T47D (cell line): ENCODE results near the gene RPS6KB1.
"Not testable (repeated sequence)": the region's sequence is repeated elsewhere in the genome, so short reads cannot be mapped to it uniquely, and the experiment has no call there.

ENCODE experiments used
- DNase-seq, 2 experiments: peaks; one replicate each; pipeline versions ENCODE4 v3.0.0 to v3.0.0-alpha.2; 2011 to 2012; ENCODE audit warnings: low read depth in 1 of 2, low spot score in 1 of 2
- JUND ChIP-seq: IDR thresholded peaks from 2 replicates; pipeline ENCODE4 v1.6.1; 2012; ENCODE audit warnings: low read depth
- in situ Hi-C: cut with HindIII; loops from 2 replicates; pipeline ENCODE4 v1.10.0; 2016; ENCODE audit warnings: low sequenced_read_pairs, low pct_unique_long_range_greater_than_20kb

Gene RPS6KB1

DNA sequence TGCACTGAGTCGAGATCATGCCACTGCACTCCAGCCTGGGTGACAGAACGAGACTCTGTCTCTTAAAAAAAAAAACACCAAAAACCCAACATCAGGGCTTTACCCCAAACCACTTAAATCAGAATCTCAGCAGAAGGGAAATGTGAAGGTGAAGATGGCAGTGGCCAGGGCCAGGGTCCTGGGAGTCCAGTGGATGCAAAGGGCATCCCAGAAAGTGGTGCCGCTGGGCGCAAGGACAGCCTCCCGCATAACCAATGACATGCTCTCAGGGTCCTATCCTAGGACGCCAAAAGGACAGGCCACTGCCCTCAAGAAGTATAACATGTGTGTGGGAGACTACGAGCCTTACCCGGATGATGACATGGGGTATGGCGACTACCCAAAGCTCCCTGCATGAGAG is 8.1 kb upstream of the RPS6KB1 start:
- in situ Hi-C loops: no loop called here
- no peak for DNase-seq
- no peak for TF ChIP-seq JUND

DNA sequence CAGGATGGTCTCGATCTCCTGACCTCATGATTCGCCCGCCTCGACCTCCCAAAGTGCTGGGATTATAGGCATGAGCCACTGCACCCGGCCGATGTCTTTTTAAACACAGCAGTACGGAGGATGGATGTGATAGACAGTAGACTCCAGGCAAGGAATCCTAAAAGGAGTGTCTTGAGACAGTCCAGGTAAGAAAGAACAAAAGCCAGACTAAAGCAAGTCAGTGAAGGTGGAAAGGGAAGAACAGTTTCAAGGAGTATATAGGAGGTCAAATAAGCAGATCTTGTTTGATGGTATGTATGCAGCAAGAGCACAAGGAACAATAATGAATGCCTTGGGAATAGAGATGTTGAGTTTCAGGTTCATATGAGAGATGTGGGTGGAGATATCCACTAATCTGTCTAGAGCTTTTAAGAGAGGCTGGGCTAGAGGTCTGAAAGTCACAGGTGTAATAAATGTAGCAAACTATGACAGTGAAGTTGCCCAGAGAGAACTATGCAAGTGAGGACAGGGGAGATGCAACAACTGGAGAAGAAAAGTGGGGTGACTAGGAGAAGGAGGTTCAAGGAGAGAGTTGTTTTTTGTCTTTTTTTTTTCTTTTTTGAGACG is 4.7 kb upstream of the RPS6KB1 start:
- in situ Hi-C loops: no loop called here
- DNase-seq: no peak
- no peak for TF ChIP-seq JUND

DNA sequence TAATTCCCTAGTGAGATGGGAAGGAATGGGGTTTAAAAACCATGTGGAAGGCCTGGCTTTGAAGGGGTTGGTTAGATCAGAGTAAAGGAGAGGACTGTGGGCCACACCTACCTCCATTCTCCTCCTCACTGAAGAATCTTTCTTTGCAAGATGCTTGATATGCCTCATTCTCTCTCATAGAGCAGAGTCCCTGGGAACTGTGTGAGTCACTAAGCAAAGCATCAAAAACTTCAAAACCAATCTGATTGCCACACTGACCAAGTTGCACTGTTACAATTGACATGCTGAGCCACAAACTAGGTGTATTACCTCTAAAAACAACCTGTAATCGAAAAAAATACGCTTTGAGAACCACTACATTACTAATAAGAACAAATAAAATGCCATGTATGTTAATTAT is 2.2 kb upstream of the RPS6KB1 start:
- in situ Hi-C loops: no loop called here
- DNase-seq: no peak
- TF ChIP-seq JUND: no peak

DNA sequence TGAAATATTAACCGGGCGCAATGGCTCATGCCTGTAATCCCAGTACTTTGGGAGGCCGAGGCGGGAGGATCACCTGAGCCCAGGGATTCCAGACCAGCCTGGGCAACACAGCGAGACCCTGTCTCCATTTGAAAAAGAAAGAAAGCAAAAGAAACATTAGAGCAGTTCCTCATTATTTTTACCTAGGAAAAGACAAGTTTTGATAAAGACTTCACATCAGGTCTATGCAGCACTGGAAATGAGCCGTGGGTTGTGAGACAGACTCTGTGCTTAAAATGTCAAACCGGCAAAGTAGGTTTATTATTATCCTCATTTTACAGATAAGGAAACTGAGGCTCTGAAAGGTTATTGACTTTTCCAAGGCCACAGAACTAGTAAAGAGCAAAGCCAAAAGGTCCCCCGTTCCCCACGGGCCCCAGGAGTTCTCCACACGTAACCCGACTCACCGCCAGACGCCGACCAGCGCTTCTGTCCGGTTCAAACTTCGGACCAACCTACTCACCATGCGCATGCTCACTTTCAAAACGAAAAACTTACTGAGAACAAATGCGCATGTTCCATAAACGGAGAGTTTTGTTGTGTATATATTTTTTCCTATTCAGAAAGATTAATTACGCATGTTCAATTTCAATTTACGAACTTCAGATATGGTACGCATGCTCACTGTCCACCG is 534 bp upstream of the RPS6KB1 start:
- no peak for TF ChIP-seq JUND
- in situ Hi-C loops: no loop called here
- DNase-seq: no peak

DNA sequence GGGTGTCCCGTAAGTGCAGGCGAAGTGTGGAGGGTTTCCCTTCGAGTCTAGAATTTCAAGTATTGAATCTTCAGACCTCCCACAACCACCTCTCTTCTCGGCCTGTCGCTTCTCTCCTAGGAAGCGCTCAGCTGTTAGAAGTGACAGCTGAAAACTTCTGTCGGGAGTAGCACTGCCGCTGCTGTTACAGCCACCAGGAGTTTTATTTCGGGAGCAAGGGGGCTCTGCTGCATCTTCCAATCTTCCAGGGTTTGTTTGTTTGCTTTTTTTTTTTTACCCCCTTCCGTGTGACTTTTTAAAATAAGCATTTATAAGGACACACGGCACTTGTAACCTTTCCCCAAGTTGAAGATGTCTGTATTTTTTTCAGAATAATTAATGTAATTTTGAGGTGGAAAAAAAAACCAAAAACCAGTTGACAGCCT is 767 bp downstream of the RPS6KB1 start:
- in situ Hi-C loops: no loop called here
- peak in 1 of 2 experiments; percentile 45 for DNase-seq
- TF ChIP-seq JUND: no peak

DNA sequence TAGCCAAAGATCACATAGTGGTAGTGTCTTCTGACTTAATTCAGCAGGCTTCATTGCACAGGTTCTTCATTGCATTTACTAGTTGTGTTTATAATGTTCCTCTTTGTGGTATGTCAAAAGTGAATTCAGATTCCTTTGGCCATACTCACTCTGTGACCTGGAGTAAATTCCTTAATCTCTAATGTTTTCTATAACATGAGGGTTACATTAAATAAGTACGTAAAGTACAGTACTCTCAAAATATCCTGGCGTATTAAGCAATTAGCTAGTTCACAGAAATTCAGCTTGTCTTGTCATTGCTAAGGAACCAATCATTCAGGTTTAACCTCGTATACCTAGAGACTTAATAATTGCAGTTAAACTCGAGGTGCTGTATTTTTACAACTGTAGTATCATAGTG is 4.2 kb downstream of the RPS6KB1 start:
- in situ Hi-C loops: no loop called here
- no peak for TF ChIP-seq JUND
- DNase-seq: no peak

DNA sequence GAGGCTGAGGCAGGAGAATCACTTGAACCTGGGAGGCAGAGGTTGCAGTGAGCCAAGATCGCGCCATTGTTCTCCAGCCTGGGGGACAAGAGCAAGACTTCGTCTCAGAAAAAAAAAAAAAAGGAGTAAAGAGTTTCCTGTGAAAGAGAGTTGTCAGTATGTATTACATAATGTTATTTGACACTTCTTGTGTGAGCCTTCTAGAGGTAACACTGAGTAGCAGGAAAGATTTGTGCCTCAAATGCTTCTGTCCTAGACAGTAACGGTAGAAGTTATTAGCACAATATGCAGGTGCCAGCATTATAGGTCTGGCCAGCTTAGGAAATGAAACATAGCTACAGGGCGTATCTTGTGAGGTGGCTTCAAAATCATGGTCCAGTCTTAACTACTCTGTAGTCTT is 6.2 kb downstream of the RPS6KB1 start:
- in situ Hi-C loops: no loop called here
- DNase-seq: no peak
- no peak for TF ChIP-seq JUND

DNA sequence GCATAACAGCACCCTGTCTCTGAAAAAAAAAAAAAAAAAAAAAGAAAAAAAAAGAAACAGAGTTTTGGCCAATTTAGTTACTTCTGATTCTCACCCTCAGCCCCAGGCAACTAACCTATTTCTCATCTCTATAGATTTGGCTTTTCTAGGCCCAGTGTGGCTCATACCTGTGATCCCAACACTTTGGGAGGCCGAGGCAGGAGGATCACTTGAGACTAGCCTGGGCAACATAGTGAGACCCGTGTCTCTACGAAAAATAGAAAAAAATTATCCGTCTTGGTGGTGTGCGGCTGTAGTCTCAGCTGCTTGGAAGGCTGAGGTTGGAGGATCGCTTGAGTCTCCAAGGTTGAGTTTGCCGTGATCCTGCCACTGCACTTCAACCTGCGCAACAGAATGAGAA is 8.7 kb downstream of the RPS6KB1 start:
- in situ Hi-C loops: no loop called here
- no peak for DNase-seq
- TF ChIP-seq JUND: no peak

DNA sequence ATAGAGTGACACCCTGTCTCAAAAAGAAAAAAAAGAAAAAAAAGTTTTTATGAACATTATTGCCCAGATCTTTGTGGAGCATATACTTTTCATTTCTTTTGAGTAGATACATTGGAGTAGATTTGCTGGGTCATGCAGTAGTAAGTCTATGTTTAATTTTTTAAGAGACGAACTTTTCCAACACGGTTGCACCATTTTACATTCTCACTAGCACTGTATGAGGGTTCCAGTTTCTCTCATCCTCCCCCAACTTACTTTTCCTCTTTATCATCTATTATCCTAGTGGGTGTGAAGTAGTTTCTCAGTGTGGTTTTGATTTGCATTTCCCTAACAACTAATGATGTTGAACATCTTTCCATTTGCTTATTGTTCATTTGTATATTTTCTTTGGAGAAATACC is 10.5 kb downstream of the RPS6KB1 start:
- in situ Hi-C loops: no loop called here
- no peak for TF ChIP-seq JUND
- no peak for DNase-seq

DNA sequence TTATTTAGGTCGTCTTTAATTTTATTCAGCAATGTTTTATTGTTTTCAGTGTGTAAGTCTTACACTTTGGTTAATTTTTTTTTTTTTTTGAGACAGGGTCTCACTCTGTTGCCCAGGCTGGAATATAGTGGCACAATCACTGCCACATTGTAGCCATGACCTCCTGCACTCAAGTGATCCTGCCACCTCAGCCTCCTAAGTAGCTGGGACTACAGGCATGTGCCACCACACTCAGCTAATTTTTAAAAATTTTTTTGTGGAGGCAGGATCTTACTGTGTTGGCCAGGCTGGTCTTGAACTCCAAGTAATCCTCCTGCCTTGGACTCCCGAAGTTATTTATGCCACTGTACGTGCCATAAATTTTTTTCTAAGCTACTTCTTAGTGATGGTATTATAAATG is 14.5 kb downstream of the RPS6KB1 start:
- in situ Hi-C loops: no loop called here
- TF ChIP-seq JUND: no peak

DNA sequence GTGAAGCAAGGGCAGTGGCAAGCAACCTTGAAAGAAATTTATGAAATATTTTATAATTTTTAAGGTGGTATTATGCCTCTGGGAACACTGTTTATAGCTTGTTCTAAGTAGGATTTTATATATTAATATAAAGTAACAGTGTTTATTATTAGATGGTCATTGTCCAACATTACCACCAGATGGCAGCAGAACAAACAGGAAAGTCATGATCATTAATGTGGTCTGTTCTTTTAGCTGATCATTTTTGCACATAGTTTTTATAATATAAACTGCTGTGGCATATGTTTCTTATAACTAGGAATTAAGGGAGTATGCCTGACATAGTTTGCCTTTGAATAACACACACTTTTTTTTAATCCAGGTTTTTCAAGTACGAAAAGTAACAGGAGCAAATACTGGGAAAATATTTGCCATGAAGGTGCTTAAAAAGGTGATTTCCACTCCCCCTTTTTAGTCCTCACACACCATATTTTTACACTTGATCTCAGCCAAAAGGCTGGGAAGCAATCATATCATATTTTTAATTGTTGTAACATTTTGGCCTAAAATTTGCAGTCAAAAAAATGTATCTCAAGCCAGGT is 21.4 kb downstream of the RPS6KB1 start:
- in situ Hi-C loops: no loop called here

More for the DNA sequence above, 14.5 kb downstream of the RPS6KB1 start:
- no peak for DNase-seq

DNA sequence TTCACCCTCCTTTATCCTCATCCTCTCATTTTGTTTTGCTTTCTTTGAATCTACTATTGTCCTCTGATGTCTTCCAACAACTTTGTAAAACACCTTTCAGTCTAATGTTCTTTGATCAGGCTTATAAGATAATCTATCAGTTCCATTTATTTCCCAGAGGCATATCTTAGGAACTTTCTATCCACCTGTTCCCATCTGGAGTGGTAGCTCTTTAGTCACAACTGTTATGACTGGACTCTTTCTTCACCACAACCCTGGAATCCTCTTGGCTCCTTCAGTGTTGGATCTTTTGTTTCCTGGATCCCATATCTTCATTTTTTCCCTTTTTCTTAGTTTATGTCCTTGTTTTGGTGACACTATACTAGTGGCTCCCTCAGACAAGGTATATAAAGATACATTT is 23.5 kb downstream of the RPS6KB1 start:
- no peak for TF ChIP-seq JUND
- in situ Hi-C loops: no loop called here
- no peak for DNase-seq

More for the DNA sequence above, 21.4 kb downstream of the RPS6KB1 start:
- no peak for TF ChIP-seq JUND
- DNase-seq: peak; percentile 64 to 68

DNA sequence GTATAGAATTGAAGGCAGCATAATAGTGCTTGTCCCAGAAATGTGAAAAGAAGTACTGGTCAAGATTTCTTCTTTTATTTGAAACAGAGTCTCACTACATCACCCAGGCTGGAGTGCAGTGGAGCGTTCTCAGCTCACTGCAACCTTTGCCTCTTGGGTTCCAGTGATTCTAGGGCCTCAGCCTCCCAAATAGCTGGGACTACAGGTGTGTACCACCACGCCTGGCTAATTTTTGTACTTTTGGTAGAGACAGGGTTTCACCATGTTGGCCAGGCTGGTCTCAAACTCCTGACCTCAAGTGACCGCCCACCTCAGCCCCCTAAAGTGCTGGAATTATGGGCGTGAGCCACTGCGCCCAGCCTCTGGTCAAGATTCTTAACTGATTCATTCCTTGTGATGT is 27.7 kb downstream of the RPS6KB1 start:
- in situ Hi-C loops: not testable (repeated sequence)

DNA sequence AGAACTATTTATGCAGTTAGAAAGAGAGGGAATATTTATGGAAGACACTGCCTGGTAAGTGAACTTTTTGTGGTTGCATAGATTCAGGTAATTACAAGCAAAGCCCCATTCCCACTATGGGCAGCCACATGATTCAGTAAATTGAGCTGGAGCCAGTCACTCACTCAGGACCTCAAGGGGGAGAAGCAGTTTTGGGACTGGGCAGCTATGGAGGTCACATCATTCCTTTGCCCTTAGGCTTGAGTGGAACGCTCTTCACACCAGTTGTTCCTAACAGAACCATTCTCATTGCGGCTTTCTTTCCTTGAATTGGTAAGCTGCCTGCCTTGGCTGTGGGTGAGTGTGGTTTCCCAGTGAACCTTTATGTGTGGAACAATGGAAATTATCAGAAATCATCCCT is 37.2 kb downstream of the RPS6KB1 start:
- DNase-seq, in situ Hi-C loops: not testable (repeated sequence)

More for the DNA sequence above, 27.7 kb downstream of the RPS6KB1 start:
- not testable (repeated sequence) for DNase-seq

DNA sequence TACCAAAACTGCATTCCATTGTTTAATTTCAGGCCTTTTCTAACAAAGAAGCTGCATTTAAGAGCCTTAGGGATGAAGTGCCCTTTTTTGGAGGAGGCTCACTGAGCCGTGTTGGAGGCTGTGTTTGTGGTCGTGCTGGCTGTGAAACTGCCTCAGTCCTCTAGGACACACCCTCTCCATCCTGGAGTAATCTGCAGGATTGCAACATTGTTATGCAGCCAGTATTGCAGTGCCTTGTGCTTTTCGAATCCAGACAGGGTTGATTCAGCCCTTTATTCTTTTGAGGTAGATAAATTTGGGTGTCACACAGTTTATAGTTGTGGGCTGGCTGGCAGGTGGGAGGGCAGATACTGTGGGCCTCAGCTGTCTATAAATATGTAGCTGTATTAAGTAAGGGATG is 37.8 kb downstream of the RPS6KB1 start:
- in situ Hi-C loops, DNase-seq: not testable (repeated sequence)

DNA sequence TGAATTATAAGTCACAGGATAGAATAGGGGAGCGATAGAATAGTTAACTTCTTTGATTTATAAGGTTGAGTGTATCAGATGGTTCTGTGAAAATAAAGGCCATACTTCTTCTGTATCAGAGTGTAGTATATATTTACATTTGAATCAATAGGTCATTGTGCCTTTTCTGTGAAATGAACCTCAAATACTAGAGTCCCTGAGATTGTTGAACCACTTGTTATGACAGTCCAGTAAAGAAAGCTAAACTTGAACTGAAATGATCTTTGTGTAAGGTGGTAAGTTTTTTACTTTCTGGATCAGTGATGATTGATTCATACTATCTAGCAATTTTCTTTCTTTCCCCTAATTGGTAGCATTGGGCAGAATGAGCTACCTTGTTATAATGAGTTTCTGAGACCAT is 40.4 kb downstream of the RPS6KB1 start:
- DNase-seq, in situ Hi-C loops: not testable (repeated sequence)

DNA sequence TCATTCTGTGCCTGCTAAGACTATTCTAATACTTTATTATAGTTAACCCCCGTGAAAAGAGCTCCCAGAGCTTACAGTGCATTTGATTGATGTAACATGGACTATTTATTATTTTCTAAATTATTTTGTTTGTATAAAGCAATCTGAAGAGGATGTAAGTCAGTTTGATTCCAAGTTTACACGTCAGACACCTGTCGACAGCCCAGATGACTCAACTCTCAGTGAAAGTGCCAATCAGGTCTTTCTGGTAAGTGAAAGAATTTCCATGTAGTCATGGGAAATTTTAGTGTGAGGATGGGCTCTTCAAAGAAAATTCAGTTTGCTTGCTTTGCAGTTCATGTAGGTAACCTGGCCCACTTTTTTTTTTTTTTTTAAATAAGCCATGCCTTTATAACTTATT is 47.8 kb downstream of the RPS6KB1 start:
- in situ Hi-C loops: not testable (repeated sequence)

More for the DNA sequence above, 47.8 kb downstream of the RPS6KB1 start:
- not testable (repeated sequence) for DNase-seq
